Inflammatory macrophage treated with lipopolysaccharide for 1 hour (primary cell): Measurements from ENCODE around the gene PCSK4.
"Not testable (repeated sequence)": the region's sequence is repeated elsewhere in the genome, so short reads cannot be mapped to it uniquely, and the experiment has no call there.

Experiments used
- DNase-seq, 2 donors: peaks; one replicate each; pipeline ENCODE4 v3.0.0-alpha.2; 2020 to 2022

The PCSK4 gene

DNA sequence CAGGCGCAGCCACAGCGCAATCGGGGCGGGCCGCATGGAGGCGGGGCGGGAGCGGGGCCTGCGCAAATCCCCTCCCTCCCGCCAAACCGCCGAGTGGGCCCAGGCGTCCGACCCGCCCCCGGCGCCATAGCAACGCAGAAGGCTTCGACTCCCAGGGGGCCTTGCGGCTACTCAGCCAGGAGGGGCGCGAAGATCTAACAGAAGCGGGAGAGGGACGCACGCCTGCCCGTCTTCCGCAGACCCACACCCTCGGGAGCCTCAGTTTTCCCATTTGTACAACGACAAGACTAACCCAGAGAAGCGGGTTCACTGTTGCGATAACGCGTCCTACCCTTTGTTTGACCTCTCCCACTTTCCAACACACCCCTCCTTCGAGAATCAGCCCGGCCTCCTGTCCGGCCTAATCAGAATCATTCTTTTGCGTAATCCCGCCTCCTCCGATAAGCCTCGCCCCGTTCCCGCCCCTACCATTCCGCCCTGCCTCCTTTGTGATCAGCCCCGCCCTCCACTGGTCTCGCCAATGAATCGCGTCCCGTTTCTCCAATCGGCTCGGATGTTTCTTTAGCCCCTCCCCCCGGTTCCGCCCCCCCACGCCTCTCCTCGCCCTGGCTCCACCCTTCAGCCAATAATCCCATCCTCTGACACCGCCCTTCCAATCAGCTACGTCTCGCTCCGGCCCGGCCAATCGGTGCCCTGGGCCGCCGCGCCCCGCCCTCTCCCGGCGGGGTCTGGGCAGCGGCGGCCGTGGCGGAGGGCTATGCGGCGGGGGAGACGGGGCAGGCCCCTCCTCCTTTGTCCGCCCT, at the start of gene PCSK4:
PCSK4 (minus strand) TSS at position 40 of the 803 bp plus-strand sequence; CDS start at position 36, 4 bp downstream.
- DNase-seq = peak; percentile 98 to 100

- not testable (repeated sequence) for DNase-seq
These were observed 49.6 kb upstream of the PCSK4 start for GRCh38 chr19:1539749-1540148.

DNA sequence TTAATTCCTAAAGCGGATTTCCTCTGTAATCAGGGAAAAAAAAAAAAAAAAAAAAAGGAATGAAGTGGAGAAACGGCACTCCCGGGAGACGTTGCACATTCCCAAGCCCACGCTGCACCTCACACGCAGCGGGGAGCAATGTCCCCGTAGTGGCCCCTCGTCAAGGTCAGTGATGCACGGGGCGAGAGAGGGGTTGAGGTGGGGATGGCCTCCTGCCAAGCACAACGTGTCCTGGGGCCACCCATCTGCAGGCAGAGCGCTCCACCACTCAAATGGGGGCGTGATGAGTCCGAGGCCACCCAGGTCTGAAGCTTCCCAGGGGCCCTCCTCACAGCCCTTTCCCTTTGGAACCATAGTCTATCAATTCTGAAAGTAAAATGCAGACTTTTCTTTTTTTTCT, 48.8 kb upstream of the PCSK4 start:
- DNase-seq = no peak

GRCh38 chr19:1535699-1536098, 45.5 kb upstream of the PCSK4 start:
- not testable (repeated sequence) for DNase-seq

- no peak for DNase-seq
These were observed 44.8 kb upstream of the PCSK4 start for GRCh38 chr19:1534972-1535371.

DNA sequence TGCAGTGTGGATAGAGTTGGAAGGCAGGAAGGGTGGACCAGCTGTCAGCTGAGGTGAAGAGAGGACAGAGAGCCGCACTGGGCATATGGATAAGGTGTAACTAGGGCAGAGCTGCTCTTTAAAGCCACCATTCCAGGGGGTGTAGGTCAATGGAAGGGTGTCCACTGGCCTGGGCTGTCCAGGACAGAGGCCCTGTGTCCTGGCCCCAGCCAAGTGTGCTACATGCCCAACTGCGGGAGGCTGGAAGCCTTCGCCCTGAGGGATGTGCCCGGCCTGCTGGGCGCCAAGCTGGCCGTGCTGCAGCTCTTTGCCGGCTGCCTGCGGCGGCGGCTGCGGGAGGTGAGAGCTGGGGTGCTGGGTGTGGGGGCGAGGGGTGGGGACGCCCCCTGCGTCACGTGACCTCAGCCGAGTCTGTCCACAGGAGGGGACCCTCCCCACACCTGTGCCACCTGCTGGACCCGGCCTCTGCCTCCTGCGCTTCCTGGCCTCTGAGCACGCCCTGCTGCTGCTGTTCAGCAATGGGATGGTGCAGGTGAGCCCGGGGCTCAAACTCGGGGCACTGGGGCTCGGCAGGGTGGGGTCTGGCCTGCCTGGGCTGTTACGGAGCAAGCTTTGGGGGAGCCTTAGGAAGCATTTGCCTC, 43.5 kb upstream of the PCSK4 start:
- DNase-seq = no peak

DNA sequence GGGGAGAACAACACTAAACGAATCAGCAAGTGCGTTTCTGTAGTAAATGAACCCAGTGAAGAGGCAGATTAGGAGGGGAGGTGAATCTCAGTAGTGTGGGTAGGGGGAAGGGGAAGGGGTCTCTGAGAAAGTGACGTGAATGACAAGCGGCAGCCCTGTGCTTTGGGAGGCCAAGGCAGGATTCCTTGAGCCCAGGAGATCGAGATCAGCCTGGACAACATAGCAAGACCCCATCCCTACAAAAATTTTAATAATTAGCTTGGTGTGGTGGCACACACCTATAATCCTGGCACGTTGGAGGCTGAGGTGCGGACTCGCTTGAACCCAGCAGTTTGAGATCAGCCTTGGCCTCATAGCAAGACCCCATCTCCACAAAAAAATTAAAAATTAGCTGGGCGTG, 41.9 kb upstream of the PCSK4 start:
- DNase-seq = no peak

GRCh38 chr19:1531587-1531986, 41.4 kb upstream of the PCSK4 start:
- DNase-seq = no peak

GRCh38 chr19:1530856-1531255, 40.7 kb upstream of the PCSK4 start:
- DNase-seq = not testable (repeated sequence)

GRCh38 chr19:1529430-1529816, 39.3 kb upstream of the PCSK4 start:
- no peak for DNase-seq

GRCh38 chr19:1528596-1529429, 38.7 kb upstream of the PCSK4 start:
- DNase-seq = no peak

- no peak for DNase-seq
These were observed 37.6 kb upstream of the PCSK4 start for GRCh38 chr19:1527650-1528309.

DNA sequence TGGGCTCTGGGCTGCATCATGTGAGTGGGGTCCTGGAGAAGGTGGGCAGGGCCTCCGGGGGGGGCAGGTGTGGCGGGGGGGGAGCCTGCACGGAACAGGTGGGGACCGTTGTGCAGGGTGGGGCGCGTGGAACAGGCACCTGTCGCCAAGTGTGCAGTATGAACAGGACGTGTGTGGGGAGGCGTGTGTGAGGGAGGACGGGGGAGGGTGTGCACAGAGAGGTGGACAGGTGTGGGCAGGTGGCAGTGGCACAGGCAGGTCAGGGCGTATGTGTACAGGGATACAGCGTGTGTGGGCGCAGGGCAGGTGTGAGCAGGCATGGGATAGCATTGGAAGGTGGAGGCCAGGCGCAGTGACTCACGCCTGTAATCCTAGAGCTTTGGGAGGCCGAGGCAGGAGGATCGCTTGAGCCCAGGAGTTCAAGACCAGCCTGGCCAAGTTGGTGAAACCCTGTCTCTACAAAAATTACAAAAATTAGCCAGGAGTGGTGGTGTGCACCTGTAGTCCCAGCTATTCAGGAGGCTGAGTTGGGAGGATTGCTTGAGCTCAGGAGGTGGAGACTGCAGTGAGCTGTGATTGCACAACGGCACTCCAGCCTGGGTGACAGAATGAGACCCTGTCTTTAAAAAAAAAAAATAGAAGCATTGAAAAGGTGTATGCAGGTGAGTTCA, 37.0 kb upstream of the PCSK4 start:
- DNase-seq = no peak

- no peak for DNase-seq
These were observed 36.1 kb upstream of the PCSK4 start for GRCh38 chr19:1526066-1526778.

DNA sequence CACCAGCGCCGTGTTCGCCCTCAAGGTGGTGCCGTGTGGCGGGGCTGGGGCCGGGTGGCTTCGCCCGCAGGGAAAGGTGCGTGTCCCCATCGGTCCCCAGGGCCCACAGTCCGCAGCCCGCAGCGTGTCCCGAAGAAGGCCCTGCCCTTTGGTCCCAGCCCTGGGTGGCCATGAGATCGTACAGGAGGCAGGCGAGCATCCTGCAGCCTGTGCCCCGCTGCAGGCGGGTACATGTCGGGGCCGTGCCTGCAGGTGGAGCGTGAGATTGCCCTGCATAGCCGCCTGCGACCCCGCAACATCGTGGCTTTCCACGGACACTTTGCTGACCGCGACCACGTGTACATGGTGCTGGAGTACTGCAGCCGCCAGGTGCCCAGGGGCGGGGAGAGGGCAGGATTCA, 35.2 kb upstream of the PCSK4 start:
- no peak for DNase-seq

GRCh38 chr19:1524972-1525325, 34.8 kb upstream of the PCSK4 start:
- DNase-seq = no peak

GRCh38 chr19:1524287-1524971, 34.3 kb upstream of the PCSK4 start:
- no peak for DNase-seq

- DNase-seq = no peak
These were observed 33.5 kb upstream of the PCSK4 start, which contains the start of gene PLK5 for GRCh38 chr19:1523412-1524286. Gene PLK5 (plus strand): TSS chr19:1524077. CDS start chr19:1526997, 2,920 bp downstream.

DNA sequence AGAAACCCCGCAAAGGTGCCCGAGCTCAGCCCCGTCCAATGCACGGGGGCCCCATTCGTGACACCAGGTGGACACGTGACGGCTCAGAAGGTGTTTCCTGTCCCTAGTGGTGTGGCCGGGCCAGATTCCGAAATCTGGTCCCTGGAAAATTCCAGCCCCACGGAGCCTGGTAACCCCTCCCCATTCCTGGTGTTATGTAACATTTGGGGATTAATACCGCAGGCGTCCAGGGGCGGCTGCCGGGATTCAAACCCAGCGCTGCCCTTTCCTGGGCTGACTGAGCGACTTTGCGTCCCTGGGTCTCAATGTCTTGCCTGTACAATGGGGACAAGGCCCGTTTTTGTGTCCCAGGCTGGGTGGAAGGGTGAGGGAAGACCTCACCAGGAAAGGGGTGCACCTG, 32.7 kb upstream of the PCSK4 start:
- no peak for DNase-seq

- no peak for DNase-seq
These were observed 31.9 kb upstream of the PCSK4 start for GRCh38 chr19:1522061-1522460.
